Fibroblast of villous mesenchyme (primary cell): ENCODE data around the gene PLPP1. TPM values are rescaled to one million over a fixed set of nuclear protein-coding genes. Genes with fewer than 3 reads are reported as not detected.

Source experiments
- DNase-seq: peaks from one replicate; pipeline ENCODE4 v3.0.0-alpha.2; 2010; ENCODE audit warnings: low read depth
- H3K4me3 ChIP-seq: 2 replicates; pipeline ENCODE4 v1.5.1; 2011; ENCODE audit warnings: low read depth, mild to moderate bottlenecking, low read length
- CTCF ChIP-seq: IDR thresholded peaks from 2 replicates; pipeline ENCODE4 v1.5.1; 2012; ENCODE audit warnings: low read depth, mild to moderate bottlenecking, low read length; ENCODE audit not compliant: insufficient read depth
- total RNA-seq: library from RNA; depleted of rRNA; stranded (reverse); fragments of >200 nt; gene quantifications from 2 replicates; pipeline ENCODE4 v1.2.3, GENCODE V29; 2012

The PLPP1 gene
- total RNA-seq, 1 donor = 97.6 TPM

DNA sequence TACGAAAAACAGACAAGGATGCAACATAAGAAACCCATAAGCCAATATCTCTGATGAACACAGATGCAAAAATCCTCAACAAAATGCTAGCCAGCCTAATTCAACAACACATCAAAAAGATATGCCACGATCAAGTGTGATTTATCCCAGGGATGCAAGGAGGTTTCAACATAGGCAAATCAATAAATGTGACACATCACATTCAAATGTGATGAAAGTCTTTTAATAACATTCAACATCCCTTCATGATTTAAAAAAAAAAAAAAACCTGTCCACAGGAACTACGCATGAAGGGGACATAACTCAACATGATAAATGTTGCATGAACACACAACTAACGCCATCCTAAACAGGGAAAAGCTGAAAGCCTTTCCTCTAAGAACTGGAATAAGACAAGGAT lies 102.2 kb downstream of the PLPP1 start:
- H3K4me3 ChIP-seq = no peak overlapping the region
- TF ChIP-seq CTCF = no peak
- no peak for DNase-seq

GRCh38 chr5:55429613-55430253 lies 105.0 kb downstream of the PLPP1 start:
- H3K4me3 ChIP-seq = no peak overlapping the region
- DNase-seq = no peak
- no peak for TF ChIP-seq CTCF

- DNase-seq = no peak
- no peak overlapping the region for H3K4me3 ChIP-seq
- TF ChIP-seq CTCF = no peak
Observed at GRCh38 chr5:55429221-55429612, 105.5 kb downstream of the PLPP1 start.

DNA sequence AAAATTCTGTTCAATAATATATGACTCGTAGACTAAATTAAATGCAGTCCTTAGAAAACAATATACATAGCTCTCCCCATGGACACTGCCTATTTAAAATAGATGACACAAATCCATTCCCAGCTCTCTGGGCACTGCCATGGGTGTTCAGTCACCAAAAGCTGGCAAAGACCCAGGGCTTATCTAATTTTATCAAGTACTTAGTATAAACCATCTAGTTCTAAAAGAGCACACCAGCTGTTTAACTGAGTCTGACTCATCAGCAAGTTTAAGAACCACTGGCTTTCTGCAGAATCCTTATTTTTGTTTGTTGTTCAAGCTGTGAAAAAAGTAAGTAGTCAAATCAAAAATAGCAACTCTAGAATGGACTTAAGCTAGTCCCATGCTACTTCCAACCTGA lies 107.6 kb downstream of the PLPP1 start:
- peak; percentile 90 for DNase-seq
- no peak for TF ChIP-seq CTCF
- H3K4me3 ChIP-seq = no peak overlapping the region

- TF ChIP-seq CTCF = no peak
- DNase-seq = no peak
- H3K4me3 ChIP-seq = no peak overlapping the region
Observed at GRCh38 chr5:55426455-55426854, 108.3 kb downstream of the PLPP1 start.

- no peak overlapping the region for H3K4me3 ChIP-seq
- DNase-seq = peak; percentile 38
- TF ChIP-seq CTCF = no peak
Observed at GRCh38 chr5:55421074-55421529, 113.7 kb downstream of the PLPP1 start.
